ENCODE data around the gene BMP15. TPM values are rescaled to one million over a fixed set of nuclear protein-coding genes. Genes with fewer than 3 reads are reported as not detected.

BMP15 gene
- not detected in 2 replicates for total RNA-seq (2014; rRNA removed; shearing (Covaris generic))

GRCh38 chrX:50910685-50911176 lies at the start of gene BMP15:
Gene BMP15, plus strand, starts transcription at chrX:50910735. Its CDS starts 49 bp downstream, at chrX:50910784.
- in situ Hi-C loops (cut with HindIII; ENCODE audit: low sequenced_read_pairs) = no loop called here
- DNase-seq (ENCODE audit: low spot score) = no peak

- in situ Hi-C loops (cut with HindIII; ENCODE audit: low sequenced_read_pairs) = no loop called here
These were observed 47.1 kb upstream of the BMP15 start for GRCh38 chrX:50863471-50863870.

GRCh38 chrX:50865311-50865710 lies 45.2 kb upstream of the BMP15 start:
- no peak for DNase-seq (ENCODE audit: low spot score)
- in situ Hi-C loops (cut with HindIII; ENCODE audit: low sequenced_read_pairs) = no loop called here

More at GRCh38 chrX:50863471-50863870, 47.1 kb upstream of the BMP15 start:
- DNase-seq (ENCODE audit: low spot score) = no peak

GRCh38 chrX:50871922-50872453 lies 38.5 kb upstream of the BMP15 start:
- in situ Hi-C loops (cut with HindIII; ENCODE audit: low sequenced_read_pairs) = no loop called here

GRCh38 chrX:50874876-50875275 lies 35.7 kb upstream of the BMP15 start:
- no peak for DNase-seq (ENCODE audit: low spot score)
- in situ Hi-C loops (cut with HindIII; ENCODE audit: low sequenced_read_pairs) = no loop called here

More at GRCh38 chrX:50871922-50872453, 38.5 kb upstream of the BMP15 start:
- DNase-seq (ENCODE audit: low spot score) = no peak

GRCh38 chrX:50876551-50876950 lies 34.0 kb upstream of the BMP15 start:
- in situ Hi-C loops (cut with HindIII; ENCODE audit: low sequenced_read_pairs) = no loop called here
- DNase-seq (ENCODE audit: low spot score) = no peak

- in situ Hi-C loops (cut with HindIII; ENCODE audit: low sequenced_read_pairs) = no loop called here
- DNase-seq (ENCODE audit: low spot score) = no peak
These were observed 33.2 kb upstream of the BMP15 start for GRCh38 chrX:50877310-50877709.

- in situ Hi-C loops (cut with HindIII; ENCODE audit: low sequenced_read_pairs) = no loop called here
- DNase-seq (ENCODE audit: low spot score) = no peak
These were observed 29.5 kb upstream of the BMP15 start for GRCh38 chrX:50881028-50881427.

- no peak for DNase-seq (ENCODE audit: low spot score)
- in situ Hi-C loops (cut with HindIII; ENCODE audit: low sequenced_read_pairs) = no loop called here
These were observed 21.7 kb upstream of the BMP15 start for GRCh38 chrX:50888884-50889283.

- DNase-seq (ENCODE audit: low spot score) = no peak
- in situ Hi-C loops (cut with HindIII; ENCODE audit: low sequenced_read_pairs) = no loop called here
These were observed 21.0 kb upstream of the BMP15 start for GRCh38 chrX:50889582-50889981.

GRCh38 chrX:50893047-50893446 lies 17.5 kb upstream of the BMP15 start:
- DNase-seq (ENCODE audit: low spot score) = no peak
- in situ Hi-C loops (cut with HindIII; ENCODE audit: low sequenced_read_pairs) = no loop called here

GRCh38 chrX:50893466-50893865 lies 17.1 kb upstream of the BMP15 start:
- no peak for DNase-seq (ENCODE audit: low spot score)
- in situ Hi-C loops (cut with HindIII; ENCODE audit: low sequenced_read_pairs) = no loop called here

- DNase-seq (ENCODE audit: low spot score) = no peak
- in situ Hi-C loops (cut with HindIII; ENCODE audit: low sequenced_read_pairs) = no loop called here
These were observed 5.2 kb upstream of the BMP15 start for GRCh38 chrX:50905334-50905733.

- in situ Hi-C loops (cut with HindIII; ENCODE audit: low sequenced_read_pairs) = no loop called here
- no peak for DNase-seq (ENCODE audit: low spot score)
These were observed 3.0 kb downstream of the BMP15 start for GRCh38 chrX:50913520-50913919.

GRCh38 chrX:50920132-50920531 lies 9.6 kb downstream of the BMP15 start:
- peak; percentile 1 for DNase-seq (ENCODE audit: low spot score)
- in situ Hi-C loops (cut with HindIII; ENCODE audit: low sequenced_read_pairs) = no loop called here

- in situ Hi-C loops (cut with HindIII; ENCODE audit: low sequenced_read_pairs) = no loop called here
These were observed 16.6 kb downstream of the BMP15 start for GRCh38 chrX:50927127-50927526.

GRCh38 chrX:50941638-50942037 lies 31.1 kb downstream of the BMP15 start:
- in situ Hi-C loops (cut with HindIII; ENCODE audit: low sequenced_read_pairs) = no loop called here
- no peak for DNase-seq (ENCODE audit: low spot score)

More at GRCh38 chrX:50927127-50927526, 16.6 kb downstream of the BMP15 start:
- no peak for DNase-seq (ENCODE audit: low spot score)

- in situ Hi-C loops (cut with HindIII; ENCODE audit: low sequenced_read_pairs) = no loop called here
- no peak for DNase-seq (ENCODE audit: low spot score)
These were observed 31.9 kb downstream of the BMP15 start for GRCh38 chrX:50942471-50942870.

GRCh38 chrX:50952406-50952805 lies 41.9 kb downstream of the BMP15 start:
- in situ Hi-C loops (cut with HindIII; ENCODE audit: low sequenced_read_pairs) = no loop called here
- no peak for DNase-seq (ENCODE audit: low spot score)

- no peak for DNase-seq (ENCODE audit: low spot score)
- in situ Hi-C loops (cut with HindIII; ENCODE audit: low sequenced_read_pairs) = no loop called here
These were observed 43.3 kb downstream of the BMP15 start for GRCh38 chrX:50953832-50954231.

GRCh38 chrX:50962156-50962555 lies 51.6 kb downstream of the BMP15 start:
- in situ Hi-C loops (cut with HindIII; ENCODE audit: low sequenced_read_pairs) = no loop called here
- no peak for DNase-seq (ENCODE audit: low spot score)

Measured in G401 (cell line).